ENCODE data around the gene VASP. TPM values are rescaled to one million over a fixed set of nuclear protein-coding genes. Genes with fewer than 3 reads are reported as not detected.

Gene VASP
- total RNA-seq, 1 experiment from 2014 or later, result 77.9 TPM

DNA sequence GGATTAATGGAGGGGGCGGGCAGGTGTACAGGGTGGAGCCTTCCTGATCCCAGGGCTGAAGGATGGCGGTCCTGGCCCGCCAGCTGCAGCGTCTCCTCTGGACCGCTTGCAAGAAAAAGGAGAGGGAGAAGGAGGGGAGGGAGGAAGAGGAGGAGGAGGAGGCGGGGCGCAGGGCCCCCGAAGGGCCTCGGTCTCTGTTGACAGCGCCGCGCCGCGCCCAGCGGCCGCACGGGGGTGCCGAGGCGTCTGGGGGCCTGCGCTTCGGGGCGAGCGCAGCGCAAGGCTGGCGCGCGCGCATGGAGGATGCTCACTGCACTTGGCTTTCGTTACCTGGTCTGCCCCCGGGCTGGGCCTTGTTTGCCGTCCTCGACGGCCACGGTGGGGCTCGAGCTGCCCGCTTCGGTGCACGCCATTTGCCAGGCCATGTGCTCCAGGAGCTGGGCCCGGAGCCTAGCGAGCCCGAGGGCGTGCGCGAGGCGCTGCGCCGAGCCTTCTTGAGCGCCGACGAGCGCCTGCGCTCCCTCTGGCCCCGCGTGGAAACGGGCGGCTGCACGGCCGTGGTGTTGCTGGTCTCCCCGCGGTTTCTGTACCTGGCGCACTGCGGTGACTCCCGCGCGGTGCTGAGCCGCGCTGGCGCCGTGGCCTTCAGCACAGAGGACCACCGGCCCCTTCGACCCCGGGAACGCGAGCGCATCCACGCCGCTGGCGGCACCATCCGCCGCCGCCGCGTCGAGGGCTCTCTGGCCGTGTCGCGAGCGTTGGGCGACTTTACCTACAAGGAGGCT is 8.7 kb upstream of the VASP start, which contains the start of gene PPM1N:
Gene PPM1N (plus strand): TSS at position 33 of the 785 bp plus-strand sequence. CDS start 30 bp downstream, at position 63.
- Histone ChIP-seq H3K36me3 (ENCODE audit: insufficient read depth, low read length) (0 out of 2 replicates have a peak, but pooled peaks cover 3% of the 10 kb centered on the region), H3K4me1 (ENCODE audit: low read length) (peaks cover 32% of the 10 kb centered on the region), H3K27ac (ENCODE audit: low read length) (no peak within 1 kb of the TSS), H3K9ac (ENCODE audit: low read length) (peak within 1 kb of the TSS; percentile 67), H3K4me2 (ENCODE audit: low read depth, low read length, poor library complexity, severe bottlenecking) (peak within 1 kb of the TSS; percentile 77), H3K9me2 (replicated peaks; ENCODE audit: insufficient read depth, low read length) (no peaks in the 10 kb centered on the region), H3K9me3 (ENCODE audit: low read length) (no peaks in the 10 kb centered on the region), H3K4me3 (ENCODE audit: low read length) (peak within 1 kb of the TSS; percentile 67), H2AFZ (ENCODE audit: low read length) (peak within 1 kb of the TSS; percentile 71; the same call in 1 of the 2 replicates), H4K20me1 (ENCODE audit: insufficient read depth, low read depth, low read length) (0 out of 2 replicates have a peak, but pooled peaks cover 4% of the 10 kb centered on the region), H3K79me2 (ENCODE audit: low read length) (no peaks in the 10 kb centered on the region), H3K27me3 (ENCODE audit: low read length) (no peaks in the 10 kb centered on the region)
- DNase-seq, result peak; percentile 91

- H3K79me2 ChIP-seq (ENCODE audit: low read length), result no peaks in the 10 kb centered on the region
- peak overlapping the region; percentile 38; the same call in 1 of the 2 replicates for H3K4me3 ChIP-seq (ENCODE audit: low read length)
- no peak overlapping the region for H3K4me2 ChIP-seq (ENCODE audit: low read depth, low read length, poor library complexity, severe bottlenecking)
- 0 out of 2 replicates have a peak, but pooled peaks cover 3% of the 10 kb centered on the region for H3K36me3 ChIP-seq (ENCODE audit: insufficient read depth, low read length)
- peak; percentile 91 for DNase-seq
- no peaks in the 10 kb centered on the region for H3K9me2 ChIP-seq (replicated peaks; ENCODE audit: insufficient read depth, low read length)
- no peak overlapping the region for H2AFZ ChIP-seq (ENCODE audit: low read length)
- no peaks in the 10 kb centered on the region for H3K9me3 ChIP-seq (ENCODE audit: low read length)
- H4K20me1 ChIP-seq (ENCODE audit: insufficient read depth, low read depth, low read length), result 0 out of 2 replicates have a peak, but pooled peaks cover 4% of the 10 kb centered on the region
- H3K9ac ChIP-seq (ENCODE audit: low read length), result no peak overlapping the region
- no peaks in the 10 kb centered on the region for H3K27me3 ChIP-seq (ENCODE audit: low read length)
- no peak overlapping the region for H3K27ac ChIP-seq (ENCODE audit: low read length)
- H3K4me1 ChIP-seq (ENCODE audit: low read length), result peaks cover 32% of the 10 kb centered on the region
Observed at GRCh38 chr19:45499196-45500180, 7.8 kb upstream of the VASP start.

GRCh38 chr19:45500918-45501729 is 6.2 kb upstream of the VASP start:
- Histone ChIP-seq H3K4me2 (ENCODE audit: low read depth, low read length, poor library complexity, severe bottlenecking) (no peak overlapping the region), H3K4me1 (ENCODE audit: low read length) (peaks cover 36% of the 10 kb centered on the region)

DNA sequence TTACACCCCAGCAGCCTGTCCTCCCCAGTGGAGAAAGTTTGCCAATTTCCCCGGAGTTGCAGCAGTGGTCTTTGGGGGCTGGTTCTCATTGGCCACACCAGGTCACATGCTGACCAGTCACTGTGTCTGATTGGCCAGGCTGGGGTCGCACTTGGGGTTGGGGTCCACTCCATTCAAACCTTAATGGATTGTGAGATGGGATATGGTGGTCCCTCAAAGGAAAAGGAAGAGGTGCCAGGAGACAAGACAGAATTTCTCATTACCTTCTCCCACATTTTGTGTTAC is 5.6 kb upstream of the VASP start:
- Histone ChIP-seq H3K36me3 (ENCODE audit: insufficient read depth, low read length) (0 out of 2 replicates have a peak, but pooled peaks cover 3% of the 10 kb centered on the region), H3K27ac (ENCODE audit: low read length) (no peak overlapping the region), H3K79me2 (ENCODE audit: low read length) (no peaks in the 10 kb centered on the region), H3K4me3 (ENCODE audit: low read length) (no peak overlapping the region), H3K9ac (ENCODE audit: low read length) (no peak overlapping the region), H3K4me1 (ENCODE audit: low read length) (peaks cover 32% of the 10 kb centered on the region), H3K4me2 (ENCODE audit: low read depth, low read length, poor library complexity, severe bottlenecking) (no peak overlapping the region), H3K9me2 (replicated peaks; ENCODE audit: insufficient read depth, low read length) (no peaks in the 10 kb centered on the region), H4K20me1 (ENCODE audit: insufficient read depth, low read depth, low read length) (0 out of 2 replicates have a peak, but pooled peaks cover 4% of the 10 kb centered on the region), H3K9me3 (ENCODE audit: low read length) (no peaks in the 10 kb centered on the region), H3K27me3 (ENCODE audit: low read length) (no peaks in the 10 kb centered on the region), H2AFZ (ENCODE audit: low read length) (no peak overlapping the region)
- DNase-seq, result no peak

More at GRCh38 chr19:45500918-45501729, 6.2 kb upstream of the VASP start:
- Histone ChIP-seq H3K36me3 (ENCODE audit: insufficient read depth, low read length) (0 out of 2 replicates have a peak, but pooled peaks cover 3% of the 10 kb centered on the region), H3K27ac (ENCODE audit: low read length) (no peak overlapping the region), H3K9ac (ENCODE audit: low read length) (no peak overlapping the region), H4K20me1 (ENCODE audit: insufficient read depth, low read depth, low read length) (0 out of 2 replicates have a peak, but pooled peaks cover 4% of the 10 kb centered on the region), H3K27me3 (ENCODE audit: low read length) (no peaks in the 10 kb centered on the region), H3K79me2 (ENCODE audit: low read length) (no peaks in the 10 kb centered on the region), H3K4me3 (ENCODE audit: low read length) (no peak overlapping the region), H3K9me3 (ENCODE audit: low read length) (no peaks in the 10 kb centered on the region), H2AFZ (ENCODE audit: low read length) (no peak overlapping the region), H3K9me2 (replicated peaks; ENCODE audit: insufficient read depth, low read length) (no peaks in the 10 kb centered on the region)
- no peak for DNase-seq

GRCh38 chr19:45502111-45502510 is 5.2 kb upstream of the VASP start:
- Histone ChIP-seq H3K27ac (ENCODE audit: low read length) (no peak overlapping the region), H3K4me2 (ENCODE audit: low read depth, low read length, poor library complexity, severe bottlenecking) (no peak overlapping the region), H3K4me1 (ENCODE audit: low read length) (peaks cover 35% of the 10 kb centered on the region), H3K9me3 (ENCODE audit: low read length) (no peaks in the 10 kb centered on the region), H3K79me2 (ENCODE audit: low read length) (no peaks in the 10 kb centered on the region; the same call in 1 of the 2 replicates), H3K36me3 (ENCODE audit: insufficient read depth, low read length) (0 out of 2 replicates have a peak, but pooled peaks cover 3% of the 10 kb centered on the region), H3K27me3 (ENCODE audit: low read length) (no peaks in the 10 kb centered on the region), H3K9ac (ENCODE audit: low read length) (no peak overlapping the region), H4K20me1 (ENCODE audit: insufficient read depth, low read depth, low read length) (0 out of 2 replicates have a peak, but pooled peaks cover 4% of the 10 kb centered on the region), H2AFZ (ENCODE audit: low read length) (no peak overlapping the region), H3K4me3 (ENCODE audit: low read length) (no peak overlapping the region), H3K9me2 (replicated peaks; ENCODE audit: insufficient read depth, low read length) (no peaks in the 10 kb centered on the region)
- no peak for DNase-seq

DNA sequence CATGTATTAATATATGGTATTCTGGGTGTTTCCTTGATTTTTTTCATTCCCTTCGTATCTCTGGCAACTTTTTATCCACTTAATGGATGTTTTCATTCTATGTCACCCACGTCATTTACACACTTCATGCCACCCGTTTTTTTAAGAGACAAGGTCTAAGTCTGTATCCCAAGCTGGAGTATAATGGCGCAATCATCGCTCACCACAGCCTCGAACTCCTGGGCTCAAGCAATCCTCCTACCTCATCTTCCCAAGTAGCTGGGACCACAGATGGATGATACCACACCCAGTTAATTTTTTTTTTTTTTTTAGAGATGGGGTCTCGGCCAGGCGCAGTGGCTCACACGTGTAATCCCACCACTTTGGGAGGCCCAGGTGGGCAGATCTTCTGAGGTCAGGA is 3.4 kb upstream of the VASP start:
- no peaks in the 10 kb centered on the region for H3K9me2 ChIP-seq (replicated peaks; ENCODE audit: insufficient read depth, low read length)
- peaks cover 16% of the 10 kb centered on the region for H3K79me2 ChIP-seq (ENCODE audit: low read length)
- 0 out of 2 replicates have a peak, but pooled peaks cover 3% of the 10 kb centered on the region for H3K36me3 ChIP-seq (ENCODE audit: insufficient read depth, low read length)
- H2AFZ ChIP-seq (ENCODE audit: low read length), result no peak overlapping the region
- H4K20me1 ChIP-seq (ENCODE audit: insufficient read depth, low read depth, low read length), result peaks cover 8% of the 10 kb centered on the region; the same call in 1 of the 2 replicates
- H3K9ac ChIP-seq (ENCODE audit: low read length), result no peak overlapping the region
- H3K9me3 ChIP-seq (ENCODE audit: low read length), result no peaks in the 10 kb centered on the region
- H3K4me1 ChIP-seq (ENCODE audit: low read length), result peaks cover 23% of the 10 kb centered on the region
- no peak overlapping the region for H3K27ac ChIP-seq (ENCODE audit: low read length)
- H3K4me3 ChIP-seq (ENCODE audit: low read length), result no peak overlapping the region
- no peaks in the 10 kb centered on the region for H3K27me3 ChIP-seq (ENCODE audit: low read length)
- no peak for DNase-seq
- no peak overlapping the region for H3K4me2 ChIP-seq (ENCODE audit: low read depth, low read length, poor library complexity, severe bottlenecking)

GRCh38 chr19:45505151-45505995 is 1.9 kb upstream of the VASP start:
- Histone ChIP-seq H3K27ac (ENCODE audit: low read length) (no peak overlapping the region), H3K9me3 (ENCODE audit: low read length) (no peaks in the 10 kb centered on the region), H3K36me3 (ENCODE audit: insufficient read depth, low read length) (0 out of 2 replicates have a peak, but pooled peaks cover 3% of the 10 kb centered on the region), H4K20me1 (ENCODE audit: insufficient read depth, low read depth, low read length) (peaks cover 8% of the 10 kb centered on the region; the same call in 1 of the 2 replicates), H3K4me3 (ENCODE audit: low read length) (peak overlapping the region; percentile 99; the same call in 1 of the 2 replicates), H3K9ac (ENCODE audit: low read length) (peak overlapping the region; percentile 96), H3K9me2 (replicated peaks; ENCODE audit: insufficient read depth, low read length) (no peaks in the 10 kb centered on the region), H3K4me1 (ENCODE audit: low read length) (peaks cover 30% of the 10 kb centered on the region), H3K4me2 (ENCODE audit: low read depth, low read length, poor library complexity, severe bottlenecking) (peak overlapping the region; percentile 80), H3K27me3 (ENCODE audit: low read length) (no peaks in the 10 kb centered on the region), H2AFZ (ENCODE audit: low read length) (no peak overlapping the region), H3K79me2 (ENCODE audit: low read length) (peaks cover 30% of the 10 kb centered on the region)
- no peak for DNase-seq
